ENCODE results near the gene SH2D3A. TPM values are rescaled to one million over a fixed set of nuclear protein-coding genes. Genes with fewer than 3 reads are reported as not detected.

The SH2D3A gene
- total and polyA plus RNA-seq, 2 of the 8 experiments (the other 6 are each of a cell fraction or from before 2014, with no cell fraction given): 14.5 to 22.1 TPM

DNA sequence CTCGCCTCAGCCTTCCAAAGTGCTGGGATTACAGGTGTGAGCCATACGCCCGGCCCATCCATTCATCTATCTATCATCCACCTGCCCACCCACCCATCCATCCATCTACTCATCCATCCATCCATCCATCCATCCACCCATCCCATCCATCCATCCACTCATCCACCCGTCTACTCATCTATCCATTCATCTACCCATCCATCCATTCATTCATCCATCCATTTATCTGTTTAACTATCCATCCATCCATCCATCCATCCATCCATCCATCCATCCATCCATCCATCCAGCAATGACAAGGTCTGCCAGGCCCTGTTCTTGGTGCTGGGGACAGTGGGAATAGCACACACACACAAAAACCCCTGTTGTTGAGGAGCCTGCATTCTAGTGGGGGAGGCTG lies 9.8 kb upstream of the SH2D3A start:
- ChIA-PET CTCF (ENCODE audit: partially characterized antibody) (no interaction called here), POLR2A (ENCODE audit: partially characterized antibody) (interaction anchor here (1.5 kb wide), 1 partner anchor 10 kb away, joined by 4 read pairs; the partner anchor contains the start of gene SH2D3A)
- Histone ChIP-seq H3K4me2 (ENCODE audit: insufficient read depth in 1 of 2, low read depth in 2 of 2, low read length in 2 of 2) (no peak overlapping the region), H2AK5ac (ENCODE audit: low read depth, low read length) (no peak overlapping the region), H4K8ac (ENCODE audit: extremely low read depth, insufficient read depth, low read length) (no peak overlapping the region), H3K9me3 (ENCODE audit: insufficient read depth in 2 of 2, low read depth in 1 of 2, low read length in 1 of 2) (peaks cover 0 to 8% of the 10 kb centered on the region in 2 experiments; a peak in 2 of 4 replicates), H3K18ac (ENCODE audit: extremely low read depth, low read length) (no peak overlapping the region), H3K4ac (replicated peaks; ENCODE audit: insufficient read length, low read depth, low read length) (no peak overlapping the region), H3K56ac (replicated peaks; ENCODE audit: insufficient read length, low read depth, low read length) (no peak overlapping the region), H3K27me3 (replicated peaks in 1 of 4; ENCODE audit: control insufficient read depth in 3 of 4, extremely low read depth in 1 of 4, insufficient read depth in 3 of 4, low read length in 3 of 4) (no peaks in the 10 kb centered on the region), H3K79me1 (ENCODE audit: low read depth, low read length) (no peaks in the 10 kb centered on the region), H3K9ac (replicated peaks in 1 of 4; ENCODE audit: extremely low read depth in 1 of 4, low read depth in 3 of 4, low read length in 3 of 4) (no peak overlapping the region), H2BK20ac (ENCODE audit: low read length) (no peak overlapping the region), H2BK12ac (ENCODE audit: low read depth, low read length) (no peak overlapping the region), H2BK15ac (ENCODE audit: low read length) (no peak overlapping the region), H4K91ac (replicated peaks; ENCODE audit: insufficient read length, low read length) (no peak overlapping the region), H2BK120ac (replicated peaks; ENCODE audit: low read depth, low read length) (no peak overlapping the region), H3K36me3 (ENCODE audit: control insufficient read depth in 2 of 4, insufficient read depth in 4 of 4, low read length in 3 of 4) (no peaks in the 10 kb centered on the region), H3K14ac (ENCODE audit: insufficient read length) (no peak overlapping the region), H3K4me3 (ENCODE audit: extremely low read depth in 1 of 4, insufficient read depth in 2 of 4, low read depth in 3 of 4, low read length in 4 of 4) (no peak overlapping the region), H2AFZ (ENCODE audit: low read length) (no peak overlapping the region), H4K5ac (ENCODE audit: insufficient read length, low read depth, low read length) (no peak overlapping the region), H3K23ac (ENCODE audit: insufficient read length) (no peak overlapping the region), H4K20me1 (replicated peaks in 1 of 2; ENCODE audit: control insufficient read depth in 1 of 2, insufficient read depth in 2 of 2, low read length in 2 of 2) (no peaks in the 10 kb centered on the region), H3K27ac (ENCODE audit: low read depth, low read length) (no peak overlapping the region), H3K79me2 (ENCODE audit: control insufficient read depth in 1 of 2, insufficient read depth in 2 of 2, low read length in 2 of 2) (no peaks in the 10 kb centered on the region), H3K23me2 (ENCODE audit: low read depth, low read length) (peaks cover 9% of the 10 kb centered on the region; the same call in 1 of the 2 replicates), H3K4me1 (replicated peaks in 1 of 4; ENCODE audit: control insufficient read depth in 3 of 4, insufficient read depth in 4 of 4, low read length in 3 of 4) (peaks cover 0 to 13% (median 2%) of the 10 kb centered on the region in 4 experiments; a peak in 3 of 7 replicates), H2BK5ac (ENCODE audit: low read depth, low read length) (no peak overlapping the region)
- 90 to 100% methylated on average over 1 to 4 of the region's 4 CpGs for WGBS, 2 experiments (ENCODE audit: extremely low coverage in 1 of 2, insufficient coverage in 1 of 2, insufficient read length in 1 of 2, insufficient replicate concordance in 2 of 2, low coverage in 1 of 2, low lambda C conversion rate in 2 of 2, missing lambda C conversion rate in 1 of 2)
- no peak for DNase-seq (ENCODE audit: low read depth in 1 of 2, low spot score in 2 of 2)
- no peak for FAIRE-seq
- TF ChIP-seq CTBP2 (IDR thresholded peaks at IDR 0.05; ENCODE audit: borderline replicate concordance, insufficient read depth, insufficient read length, low read length) (no peak), SIRT6 (IDR thresholded peaks at IDR 0.05; ENCODE audit: low read length) (no peak), NANOG (IDR thresholded peaks at IDR 0.05; ENCODE audit: insufficient read depth, low read depth, low read length, poor library complexity, severe bottlenecking) (no peak), SIN3A (conservative IDR thresholded peaks at IDR 0.05 in 1 of 2, IDR thresholded peaks at IDR 0.05 in 1 of 2; ENCODE audit: low read depth in 1 of 2, low read length in 2 of 2) (no peak), RBBP5 (IDR thresholded peaks at IDR 0.05; ENCODE audit: borderline replicate concordance, low read depth, low read length) (no peak)

Data from H1 (cell line).